HG03039 (cell line): ENCODE results near the gene MAP3K8.

Experiments
- ATAC-seq: cut with Tn5 transposase; IDR thresholded peaks from one replicate; pipeline ENCODE4 v1.9.1; 2021; ENCODE audit warnings: mild to moderate bottlenecking, moderate library complexity; ENCODE audit not compliant: unreplicated experiment

MAP3K8 gene

DNA sequence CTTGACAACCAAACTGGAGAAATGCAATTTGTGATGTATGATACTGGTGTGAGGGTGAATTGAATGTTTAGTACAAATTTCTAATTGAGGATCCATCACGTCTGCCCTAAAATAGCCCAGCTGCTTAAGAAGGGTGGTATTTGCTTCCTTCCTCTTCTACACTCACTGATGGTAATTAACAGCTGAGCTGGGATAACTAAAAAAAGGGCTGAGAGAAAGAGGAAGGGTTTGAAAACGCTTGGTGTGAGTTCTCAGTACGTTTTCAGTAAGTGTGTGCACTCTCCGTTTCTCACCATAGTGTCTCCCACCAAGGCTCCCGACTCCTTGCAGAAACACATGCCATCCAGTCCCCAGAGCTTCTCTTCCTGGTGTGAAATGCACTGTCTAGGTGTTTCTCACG is 54.3 kb downstream of the MAP3K8 start:
- ATAC-seq: no peak

DNA sequence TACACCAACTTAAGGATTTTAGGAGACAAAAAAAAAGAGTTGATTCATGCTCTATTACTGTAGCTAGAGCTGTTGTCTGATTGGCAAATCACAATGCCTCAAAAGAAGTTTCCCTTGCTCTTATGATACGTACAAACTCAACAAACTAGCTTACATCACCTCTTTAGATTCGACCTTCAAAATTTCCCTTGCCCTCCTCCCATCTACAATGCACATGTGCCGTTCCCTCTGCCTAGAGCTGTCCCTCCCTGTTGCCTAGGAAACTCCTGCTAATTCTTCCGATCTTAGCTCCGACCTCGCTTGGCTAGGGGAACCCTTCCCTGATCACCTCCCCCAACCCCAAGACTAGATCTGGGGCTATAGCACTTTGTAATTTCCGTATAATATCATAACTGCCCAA is 55.4 kb downstream of the MAP3K8 start:
- ATAC-seq: no peak

DNA sequence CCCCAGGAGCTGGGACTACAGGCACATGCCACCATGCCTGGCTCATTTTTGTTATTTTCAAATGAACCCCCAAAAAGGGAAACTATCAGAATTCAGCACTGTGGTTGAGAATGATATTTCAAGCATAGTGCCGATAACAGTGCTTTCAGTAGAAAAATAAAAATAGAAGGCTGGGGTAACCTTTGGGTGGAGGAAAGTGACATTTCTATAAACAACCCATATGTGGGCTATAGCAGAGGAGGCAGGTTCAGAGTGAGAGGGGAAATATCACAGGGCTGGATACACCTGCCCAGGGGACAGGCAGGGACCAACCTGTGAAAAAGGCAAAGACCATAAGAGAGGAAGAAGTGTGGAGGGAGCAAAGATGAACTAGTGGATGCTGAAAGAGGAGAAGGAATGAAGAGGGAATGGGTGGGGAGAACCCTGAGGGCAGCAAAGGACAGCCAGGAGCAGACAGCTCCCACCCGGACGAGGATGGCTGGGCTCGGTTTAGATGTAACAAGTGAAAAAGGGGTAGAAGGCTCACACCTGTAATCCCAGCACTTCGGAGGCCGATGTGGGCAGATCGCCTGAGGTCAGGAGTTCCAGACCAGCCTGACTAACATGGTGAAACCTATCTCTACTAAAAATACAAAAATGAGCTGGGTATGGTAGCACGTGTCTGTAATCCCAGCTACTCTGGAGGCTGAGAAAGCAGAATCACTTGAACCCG is 56.5 kb downstream of the MAP3K8 start:
- ATAC-seq: no peak

DNA sequence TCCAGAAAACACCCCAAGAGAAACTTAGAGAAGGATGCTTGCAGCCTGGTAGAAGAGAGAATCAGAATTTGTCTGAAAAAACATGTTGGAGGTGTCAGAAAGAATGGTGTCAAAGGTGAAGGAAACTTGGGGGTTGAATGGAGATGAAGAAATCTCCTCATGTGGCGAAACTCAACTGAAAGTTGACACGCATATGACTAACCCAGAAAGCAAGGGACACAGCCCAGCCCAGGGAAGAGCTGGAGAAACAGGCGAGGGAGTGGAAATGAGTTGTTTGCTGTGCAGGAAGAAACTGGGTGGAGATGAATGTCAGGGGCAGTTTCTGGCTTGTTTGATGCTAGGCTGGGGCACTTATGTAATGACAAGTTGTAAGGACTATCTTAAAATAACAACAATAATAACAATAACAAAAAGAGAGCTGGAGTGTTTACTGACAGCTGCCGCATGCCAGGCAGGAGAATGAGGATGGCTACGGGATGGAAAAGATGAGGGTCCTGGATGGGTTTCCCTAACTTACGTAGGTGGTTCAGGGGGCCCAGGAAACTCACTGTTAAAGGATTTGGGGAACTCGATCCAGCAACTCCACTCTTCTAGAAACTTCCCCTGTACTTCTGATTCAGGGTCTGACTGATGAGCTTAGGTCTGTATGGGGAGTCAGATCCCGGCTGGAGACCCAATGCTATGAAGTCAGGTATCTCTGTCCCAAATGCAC is 57.4 kb downstream of the MAP3K8 start:
- no peak for ATAC-seq

DNA sequence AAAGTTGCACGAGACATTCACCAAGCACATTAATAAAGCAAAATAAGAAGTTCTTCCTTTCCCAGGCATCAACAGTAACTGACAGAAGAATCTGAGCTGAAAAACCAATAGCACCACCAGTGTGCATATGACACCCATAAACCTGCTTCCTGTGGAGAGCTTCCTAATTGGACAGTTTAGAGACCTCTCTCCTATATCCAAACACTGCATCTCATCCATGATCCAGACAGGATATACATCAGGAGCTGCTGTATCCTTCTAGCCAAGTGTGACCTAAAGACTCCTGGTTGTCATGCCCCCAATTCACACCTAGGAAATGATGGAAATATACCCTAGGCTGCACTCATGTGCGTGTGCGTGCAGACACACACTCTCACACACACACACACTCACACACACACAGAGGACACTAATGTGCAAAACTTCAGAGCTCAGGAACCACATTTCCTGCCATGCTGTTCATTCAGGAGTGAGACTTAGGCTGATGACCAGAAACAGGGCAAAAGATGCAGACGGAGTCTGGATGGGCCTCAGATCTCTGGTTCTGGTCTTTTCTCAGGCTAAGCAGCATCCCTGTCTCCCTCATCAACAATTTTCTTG is 58.0 kb downstream of the MAP3K8 start:
- no peak for ATAC-seq

DNA sequence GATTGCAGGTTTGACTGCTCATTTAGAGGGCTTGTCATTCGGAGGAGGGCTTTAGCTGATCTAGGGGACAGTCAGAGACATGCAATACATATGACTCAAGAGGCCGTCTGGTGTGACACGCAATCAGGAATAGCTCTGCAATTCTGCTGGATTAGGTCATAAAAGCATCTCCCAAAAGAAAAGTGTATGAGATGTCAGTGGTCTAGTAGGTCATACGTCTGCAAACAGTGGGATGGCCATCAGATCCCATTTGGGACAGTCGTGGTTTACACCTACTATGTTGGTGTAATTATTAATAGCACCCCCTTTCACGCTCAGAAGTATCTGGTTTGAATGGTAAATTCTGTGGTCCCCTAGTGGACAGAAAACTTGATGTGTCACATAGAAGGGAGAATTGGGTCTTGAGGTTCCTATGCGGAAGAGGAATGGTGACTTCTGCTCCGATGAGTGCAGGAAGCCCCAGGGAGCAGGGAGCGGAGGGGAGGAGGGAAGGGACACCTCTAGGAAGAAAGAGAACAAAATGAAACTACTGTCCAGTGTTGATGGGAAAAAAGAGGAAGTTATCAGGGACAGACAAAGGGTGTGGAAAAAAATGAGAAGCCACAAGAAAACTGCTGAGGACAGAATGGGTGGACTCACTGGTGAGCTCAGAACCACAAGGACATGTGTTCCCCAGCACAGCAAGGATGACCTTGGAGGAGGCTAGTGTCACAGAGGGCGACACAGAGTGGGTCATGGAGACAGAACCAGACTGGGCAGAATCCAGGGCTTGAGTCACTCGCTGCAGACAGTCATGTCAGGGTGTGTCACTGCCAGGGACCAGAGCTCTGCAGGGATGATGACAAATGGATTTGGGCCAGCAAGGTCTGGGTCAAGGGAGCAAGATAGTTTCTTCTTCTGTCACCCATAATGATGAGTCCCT is 59.9 kb downstream of the MAP3K8 start:
- no peak for ATAC-seq

DNA sequence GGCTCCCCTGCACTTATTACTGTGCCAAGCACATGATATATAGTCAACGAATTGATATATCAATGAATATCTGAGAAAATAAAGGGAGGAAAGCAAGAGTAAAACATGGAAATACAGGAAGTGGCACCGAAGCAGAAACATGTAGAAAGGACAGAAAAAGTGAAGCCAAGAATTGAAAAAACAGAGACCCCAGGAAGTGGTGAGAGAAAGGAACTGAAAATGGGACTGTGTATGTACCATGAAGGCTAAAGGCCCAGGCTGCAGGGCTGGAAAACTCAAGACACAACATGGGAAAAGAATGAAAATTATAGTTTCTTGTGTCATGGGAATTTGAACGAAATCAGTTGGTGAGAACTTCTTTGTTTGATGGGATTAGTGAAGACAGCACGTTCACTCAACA is 60.6 kb downstream of the MAP3K8 start:
- no peak for ATAC-seq

DNA sequence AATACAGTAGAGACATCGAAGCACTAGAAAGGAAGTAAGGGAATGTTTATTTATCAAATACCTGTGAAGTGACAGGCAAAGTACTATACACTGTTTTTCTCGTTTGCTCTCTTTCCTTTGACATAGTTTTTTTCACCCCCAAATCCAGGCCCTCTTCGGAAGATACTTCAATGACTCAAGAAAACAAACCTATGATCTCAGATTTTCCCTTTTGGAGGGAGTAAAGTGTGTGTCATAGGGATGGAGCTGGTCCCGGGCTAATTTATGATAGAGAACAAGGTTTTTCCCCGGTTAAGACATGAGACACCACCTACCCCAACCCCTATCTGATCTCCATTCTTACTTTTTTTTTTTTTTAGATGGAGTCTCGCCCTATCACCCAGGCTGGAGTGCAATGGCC is 61.7 kb downstream of the MAP3K8 start:
- ATAC-seq: no peak

DNA sequence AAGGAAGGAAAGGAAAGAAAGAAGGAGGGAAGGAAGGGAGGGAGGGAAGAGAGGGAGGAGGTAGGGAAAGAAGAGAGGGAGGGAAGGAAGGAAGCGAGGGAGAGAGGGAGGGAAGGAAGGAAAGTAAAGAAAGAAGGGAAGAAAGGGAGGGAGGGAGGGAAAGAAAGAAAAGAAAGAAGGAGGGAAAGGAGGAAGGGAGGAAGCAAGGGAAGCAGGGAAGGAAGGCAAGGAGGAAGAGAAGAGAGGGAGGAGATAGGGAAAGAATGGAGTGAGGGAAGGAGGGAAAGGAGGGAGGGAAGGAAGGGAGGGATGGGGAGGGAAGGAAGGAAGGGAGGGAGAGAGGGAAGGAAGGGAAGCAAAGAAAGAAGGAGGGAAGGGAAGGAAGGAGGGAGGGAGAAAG is 65.8 kb downstream of the MAP3K8 start:
- no peak for ATAC-seq

DNA sequence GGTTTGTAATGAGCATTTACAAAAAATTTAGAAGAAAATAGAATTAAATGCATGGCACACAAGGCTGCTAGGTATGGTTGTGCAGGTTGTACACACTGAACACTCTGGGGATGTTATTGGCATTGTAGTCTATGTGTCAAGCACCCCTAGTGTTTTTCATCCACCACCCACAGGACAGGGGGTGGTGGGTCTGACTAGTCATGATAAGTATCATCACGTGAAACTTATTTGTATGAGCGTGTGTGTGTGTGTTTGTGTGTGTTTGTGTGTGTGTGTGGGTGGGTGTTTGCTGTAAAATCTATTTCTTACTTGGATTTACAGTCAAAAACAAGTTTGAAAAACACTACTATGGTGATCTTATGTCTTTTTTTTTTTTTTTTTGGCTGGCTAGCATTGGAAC is 66.5 kb downstream of the MAP3K8 start:
- ATAC-seq: no peak

DNA sequence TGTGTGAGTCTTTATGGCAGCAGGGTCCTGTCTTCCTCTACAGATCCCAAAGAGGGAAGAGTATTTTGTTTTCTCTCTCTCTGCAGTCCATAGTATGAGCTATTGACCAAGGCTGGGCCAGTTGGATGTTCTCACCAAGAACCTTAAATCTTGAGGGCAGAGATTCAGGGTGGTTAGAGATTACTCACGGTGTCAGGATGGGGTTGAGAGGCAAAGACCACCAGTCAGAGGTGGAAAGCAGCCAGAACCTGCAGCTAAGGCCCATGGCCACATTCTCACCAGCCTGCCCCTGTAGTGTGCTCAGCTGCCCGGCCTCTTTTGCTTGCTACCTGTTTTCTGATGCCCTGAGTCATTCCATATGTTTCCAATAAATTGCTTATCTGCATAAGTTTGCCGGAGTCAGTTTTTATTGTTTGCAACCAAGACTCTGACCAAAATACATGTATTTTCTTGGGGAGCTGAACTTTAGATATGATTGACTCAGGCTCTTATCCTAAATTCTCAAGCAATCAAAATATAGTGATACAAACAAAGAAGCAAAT is 67.0 kb downstream of the MAP3K8 start:
- ATAC-seq: no peak

DNA sequence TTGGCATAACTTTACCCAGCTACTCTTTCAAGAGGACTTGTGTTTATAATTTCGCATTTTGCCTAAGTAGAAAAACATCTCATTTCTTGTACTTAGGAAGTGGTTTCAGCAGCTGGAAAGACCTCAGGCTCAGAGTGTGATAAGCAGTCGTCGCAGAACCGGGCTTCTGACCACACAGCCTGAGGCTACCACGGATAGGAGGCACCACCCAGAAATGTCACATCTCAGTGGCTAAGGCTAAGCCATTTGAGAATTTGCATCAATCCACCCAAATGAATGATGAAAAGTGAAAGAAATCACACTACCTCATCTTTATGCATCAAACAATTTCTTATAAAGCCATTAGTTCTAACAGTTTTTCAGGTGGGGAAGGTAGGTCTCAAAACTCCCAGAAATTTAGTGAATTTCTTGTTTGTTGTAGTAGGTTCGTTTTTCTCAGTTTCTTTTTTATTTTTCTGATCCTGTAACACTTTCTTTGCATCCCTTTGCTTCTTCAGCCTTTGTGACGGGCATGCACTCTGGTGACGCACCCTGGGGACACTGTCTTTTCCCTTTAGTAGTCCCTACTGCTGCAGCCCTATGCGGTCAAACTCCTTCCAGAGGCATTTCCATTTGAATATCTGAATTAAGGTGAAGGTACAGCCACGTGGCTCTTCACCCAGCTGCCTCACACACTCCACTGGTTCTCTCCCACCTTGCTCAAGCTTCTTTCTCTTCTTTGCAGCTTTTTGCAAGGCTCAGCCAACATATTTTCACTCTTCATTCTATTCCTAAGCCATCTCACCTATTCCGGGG is 68.5 kb downstream of the MAP3K8 start:
- ATAC-seq: peak; percentile 43

DNA sequence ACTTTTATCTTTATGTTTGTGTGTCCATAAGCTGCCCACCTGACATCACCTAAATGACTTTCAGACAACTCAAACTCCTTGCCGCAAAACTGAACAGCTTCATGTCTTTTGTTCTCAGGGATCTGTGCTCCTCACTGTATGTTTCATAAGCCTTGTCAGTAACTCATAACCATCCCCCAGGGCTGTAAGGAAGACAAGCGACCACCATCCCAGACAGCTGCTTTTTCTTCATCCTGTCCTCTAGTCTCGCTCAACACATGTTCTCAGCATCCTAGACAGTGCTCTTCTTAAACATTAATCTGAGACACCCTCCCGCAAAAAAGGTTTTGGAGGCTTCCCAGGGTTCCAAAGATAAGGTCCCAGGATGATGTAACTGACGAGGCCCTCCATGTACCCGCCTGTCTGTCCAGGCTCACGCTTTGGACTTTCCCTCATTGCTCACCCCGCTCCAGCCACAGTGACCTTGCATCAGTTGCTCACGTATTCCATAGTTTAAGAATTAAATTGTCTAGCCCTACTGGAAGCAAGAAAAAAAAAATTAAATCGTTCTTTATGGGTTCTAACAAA is 69.8 kb downstream of the MAP3K8 start:
- no peak for ATAC-seq

DNA sequence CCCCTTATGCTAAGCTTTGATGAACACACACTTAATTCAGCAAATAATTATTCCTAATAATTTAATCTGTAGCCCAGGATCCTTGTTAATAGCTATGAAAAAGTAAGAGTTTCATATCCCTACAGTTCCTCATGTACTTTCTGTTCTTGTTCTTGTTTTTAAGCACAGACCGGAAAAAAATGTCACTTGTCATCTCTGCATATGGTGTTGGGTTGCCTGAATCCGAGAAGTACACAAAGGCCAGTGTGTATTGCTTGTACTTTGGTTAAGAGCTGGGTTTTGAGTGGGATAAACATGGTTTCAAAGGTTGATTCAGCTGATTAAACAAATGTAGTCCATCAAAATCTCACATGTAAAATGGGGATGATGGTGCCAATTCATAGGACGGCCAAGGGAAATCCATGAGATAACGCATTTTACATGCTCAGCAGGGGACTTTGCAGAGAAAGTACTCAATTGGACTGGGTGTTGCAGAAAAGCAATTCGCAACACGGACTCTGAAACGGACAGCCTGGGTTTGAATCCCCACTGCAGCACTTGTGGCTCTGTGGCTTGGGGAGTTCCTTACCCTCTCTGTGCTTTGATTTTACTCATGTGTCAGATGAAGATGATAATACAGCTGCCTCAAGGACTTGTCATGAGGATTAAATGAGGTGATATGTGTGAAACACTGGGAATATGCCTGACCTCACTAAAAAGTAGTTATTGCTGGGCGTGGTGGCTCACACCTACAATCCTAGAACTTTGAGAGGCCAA is 71.7 kb downstream of the MAP3K8 start:
- ATAC-seq: no peak

DNA sequence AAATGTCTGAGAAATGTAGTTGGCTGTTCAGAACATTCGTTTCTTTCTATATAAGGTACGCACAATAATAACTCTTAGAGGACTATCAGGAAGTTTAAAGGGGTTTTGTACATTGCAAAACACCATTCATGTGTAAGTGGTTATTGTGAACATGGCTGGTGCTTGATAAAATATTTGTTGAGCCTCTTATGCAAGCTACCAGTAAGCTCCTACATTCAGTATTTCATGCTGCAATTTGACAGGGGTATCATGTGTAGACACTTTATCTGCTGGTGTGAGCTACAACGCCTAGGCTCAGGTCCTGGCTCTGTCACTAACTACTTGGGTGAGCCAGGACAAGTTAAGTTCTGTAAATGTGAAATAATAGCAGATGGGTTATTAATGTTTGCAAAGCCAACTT is 75.5 kb downstream of the MAP3K8 start:
- ATAC-seq: no peak

DNA sequence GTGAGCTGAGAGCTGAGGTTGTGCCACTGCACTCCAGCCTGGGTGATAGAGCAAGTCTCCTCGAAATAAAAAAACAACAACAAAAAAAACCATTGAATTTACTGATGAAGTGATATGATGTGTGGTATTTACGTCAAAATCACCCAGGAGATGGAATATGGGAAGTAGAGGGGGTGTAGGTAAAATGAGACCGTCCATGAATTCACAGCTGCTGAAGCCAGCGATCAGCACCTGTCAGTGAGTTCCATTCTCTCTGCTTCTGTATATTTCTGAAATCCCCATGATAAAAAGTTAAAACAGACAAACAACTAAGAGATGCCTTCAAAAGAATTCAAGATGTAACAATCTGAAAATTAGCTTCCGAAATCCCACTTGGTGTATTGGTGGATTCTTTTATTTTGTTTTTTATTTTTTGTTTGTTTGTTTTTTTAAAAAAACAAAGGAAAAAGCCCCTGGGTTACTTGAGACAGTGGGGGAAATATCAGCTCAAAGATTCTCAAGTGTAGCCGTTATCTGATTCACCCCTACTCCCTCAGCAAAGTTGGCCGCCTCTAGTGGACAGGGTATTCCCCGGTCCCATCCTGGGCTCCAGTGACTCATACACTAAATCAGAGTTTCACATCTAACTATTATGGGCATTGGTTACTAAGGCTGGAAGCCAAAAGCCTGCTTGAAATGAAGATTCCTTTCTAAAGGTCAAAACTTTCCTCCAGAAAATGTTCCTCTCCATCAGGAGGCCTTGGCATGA is 76.4 kb downstream of the MAP3K8 start:
- peak; percentile 87 for ATAC-seq

DNA sequence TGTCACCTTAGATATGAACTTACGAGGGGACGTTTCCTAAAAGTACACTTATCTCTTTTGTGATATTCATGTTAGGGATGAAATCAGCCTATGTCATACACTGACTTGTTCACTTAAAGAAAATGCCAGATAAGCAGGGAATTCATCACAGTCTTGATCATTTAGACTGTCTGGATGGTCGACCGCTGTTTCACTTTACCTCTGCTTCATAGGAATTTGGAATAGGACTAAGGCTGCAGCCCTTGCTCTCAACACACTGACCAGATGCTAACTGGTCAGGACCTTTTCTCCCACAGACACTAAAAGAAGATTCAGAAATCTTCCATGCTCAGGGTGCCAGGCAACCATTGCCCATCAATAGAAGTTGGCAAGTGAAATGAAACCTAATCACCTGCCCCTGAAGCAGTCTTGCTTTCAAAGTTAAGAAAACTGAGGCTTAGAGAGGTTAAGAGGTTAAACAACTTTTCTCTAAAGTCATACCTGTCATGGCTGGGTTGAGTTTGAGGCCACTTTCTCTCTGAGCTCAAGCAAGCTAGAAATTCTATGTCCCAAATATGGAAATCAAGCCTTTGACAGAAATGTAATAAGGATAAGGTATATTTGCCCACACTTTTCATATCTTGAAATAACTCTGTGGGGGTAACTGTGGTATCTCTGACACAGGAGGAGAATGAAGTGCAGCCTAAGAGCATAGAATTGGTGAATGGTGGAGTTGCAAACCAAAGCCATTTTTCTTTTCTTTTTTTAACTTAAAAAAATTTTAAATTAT is 77.1 kb downstream of the MAP3K8 start:
- ATAC-seq: peak; percentile 21
